Measurements from ENCODE around the gene MFSD11.
"Not testable (repeated sequence)": the region's sequence is repeated elsewhere in the genome, so short reads cannot be mapped to it uniquely, and the experiment has no call there.

Gene MFSD11

GRCh38 chr17:76726231-76726775, 11.6 kb upstream of the MFSD11 start, which contains the start of gene JMJD6:
TSS of gene JMJD6 (minus strand) at chr17:76726606. CDS start at chr17:76726475, 131 bp downstream.
- DNase-seq, result peak; percentile 74 to 98 (median 95)

GRCh38 chr17:76726776-76727718, 10.9 kb upstream of the MFSD11 start, which contains the start of gene METTL23:
TSS of gene METTL23 (plus strand) at chr17:76726839. CDS start at chr17:76729711, 2,872 bp downstream.
- DNase-seq, result peak in 36 of 51 donors; percentile 44 to 82 (median 72)

- DNase-seq, result peak in 1 of 51 donors; percentile 13
Observed at GRCh38 chr17:76727745-76728456, 10.0 kb upstream of the MFSD11 start.

GRCh38 chr17:76731800-76732733, 5.9 kb upstream of the MFSD11 start:
- DNase-seq, result not testable (repeated sequence)

GRCh38 chr17:76732734-76733617, 4.9 kb upstream of the MFSD11 start:
- peak in 1 of 51 donors; percentile 6 for DNase-seq

- no peak for DNase-seq
Observed at GRCh38 chr17:76733618-76733957, 4.3 kb upstream of the MFSD11 start.

- no peak for DNase-seq
Observed at GRCh38 chr17:76734080-76734840, 3.7 kb upstream of the MFSD11 start.

- no peak for DNase-seq
Observed at GRCh38 chr17:76735006-76735405, 2.9 kb upstream of the MFSD11 start.

GRCh38 chr17:76735586-76736348, 2.2 kb upstream of the MFSD11 start:
- peak in 2 of 51 donors; percentile 53 to 69 for DNase-seq

GRCh38 chr17:76736349-76737081, 1.4 kb upstream of the MFSD11 start:
- peak in 49 of 51 donors; percentile 16 to 79 (median 61) for DNase-seq

GRCh38 chr17:76737082-76737675, 740 bp upstream of the MFSD11 start, which contains the start of gene SRSF2:
TSS of gene SRSF2 (minus strand) at chr17:76737331. CDS start at chr17:76737160, 171 bp downstream.
- peak; percentile 88 to 99 (median 97) for DNase-seq

- no peak for DNase-seq
Observed at GRCh38 chr17:76738468-76738850, 540 bp downstream of the MFSD11 start.

GRCh38 chr17:76739568-76740115, 1.7 kb downstream of the MFSD11 start:
- DNase-seq, result not testable (repeated sequence)

- no peak for DNase-seq
Observed at GRCh38 chr17:76740329-76741118, 2.6 kb downstream of the MFSD11 start.

GRCh38 chr17:76742958-76743357, 5.0 kb downstream of the MFSD11 start:
- DNase-seq, result no peak

GRCh38 chr17:76744747-76745146, 6.8 kb downstream of the MFSD11 start:
- DNase-seq, result no peak
